AG04450 (cell line): ENCODE results near the gene SLC25A53. TPM values are rescaled to one million over a fixed set of nuclear protein-coding genes. Genes with fewer than 3 reads are reported as not detected.
"Not testable (repeated sequence)": the region's sequence is repeated elsewhere in the genome, so short reads cannot be mapped to it uniquely, and the experiment has no call there.

Experiments
- CTCF ChIA-PET: fragments of 300-600, 350-600 bp; formaldehyde crosslinking; extraction: SDS; loops from one replicate; lab custom pipeline; 2022; ENCODE audit warnings: antibody characterized with exemption, inconsistent platforms; lab: Charles Lee
- POLR2A ChIA-PET: fragments of 350-600 bp; formaldehyde crosslinking; extraction: SDS; loops from one replicate; lab custom pipeline; 2021; ENCODE audit warnings: antibody characterized with exemption, inconsistent platforms; lab: Yijun Ruan, JAX
- DNase-seq: peaks from one replicate; pipeline ENCODE4 v3.0.0-alpha.2; 2011; ENCODE audit warnings: low read depth, low spot score
- H3K27ac ChIP-seq: one replicate; pipeline ENCODE4 v1.5.1; 2012; ENCODE audit warnings: low read depth, low read length, control low read depth
- H3K27me3 ChIP-seq: one replicate; pipeline ENCODE4 v1.6.0; 2012; ENCODE audit warnings: low read length; ENCODE audit not compliant: control insufficient read depth, insufficient read depth
- H3K4me3 ChIP-seq: 2 replicates; pipeline ENCODE4 v1.5.1; 2011; ENCODE audit warnings: mild to moderate bottlenecking, low read depth, low read length, control low read depth
- H3K9me3 ChIP-seq: 2 replicates; pipeline ENCODE4 v1.5.1; 2012; ENCODE audit warnings: low read length; ENCODE audit not compliant: control insufficient read depth, insufficient read depth
- polyA plus RNA-seq: library from polyadenylated mRNA; depleted of rRNA; stranded (reverse); fragments of >200 nt; gene quantifications from 2 replicates; pipeline ENCODE4 v1.2.3, GENCODE V29; 2011
- TF ChIP-seq, protein P1 (sequence below): IDR thresholded peaks from 2 replicates; pipeline ENCODE4 v1.5.1; 2011; ENCODE audit warnings: low read depth, low read length, control low read depth, inconsistent platforms

Gene SLC25A53
- polyA plus RNA-seq, 1 experiment: 5.6 TPM

DNA sequence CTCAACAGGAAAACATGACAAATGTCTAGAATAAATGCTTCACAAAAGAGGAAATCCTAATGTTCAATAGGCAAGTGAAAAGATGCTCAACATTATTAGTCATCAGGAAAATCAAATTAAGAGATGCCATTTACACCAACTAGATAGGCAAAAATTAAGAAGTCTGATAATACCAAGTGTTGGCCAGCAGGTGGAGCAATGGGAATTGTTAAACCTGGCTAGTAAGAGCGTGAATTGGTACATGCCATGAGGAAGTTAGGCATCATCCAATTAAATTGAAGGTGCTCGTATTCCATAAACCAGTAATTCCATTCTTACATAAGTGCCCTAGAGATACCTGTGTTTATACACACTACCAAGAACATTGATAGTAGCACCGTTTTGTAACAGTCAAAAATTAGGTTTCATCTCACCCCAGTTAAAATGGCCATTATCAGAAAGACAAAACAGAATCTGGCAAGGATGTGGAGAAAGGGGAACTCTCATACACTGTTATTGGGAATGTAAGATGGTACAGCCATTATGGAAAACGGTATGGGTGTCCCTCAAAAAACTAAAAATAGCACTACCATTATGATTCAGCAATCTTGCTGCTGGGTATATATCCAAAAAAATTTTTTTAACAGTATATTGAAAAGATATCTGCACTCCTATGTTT lies 58.5 kb downstream of the SLC25A53 start:
- POLR2A ChIA-PET: no interaction called here
- CTCF ChIA-PET: interaction anchor here (1.3 to 2.8 kb wide), 3 partner anchors 15 to 39 kb away, joined by 5 to 35 read pairs (median 11); partner anchors contain the start of gene ZCCHC18
- Histone ChIP-seq H3K9me3 (no peaks in the 10 kb centered on the region), H3K27me3 (no peaks in the 10 kb centered on the region), H3K4me3 (no peak overlapping the region), H3K27ac (no peak overlapping the region)
- TF ChIP-seq, protein P1, sequence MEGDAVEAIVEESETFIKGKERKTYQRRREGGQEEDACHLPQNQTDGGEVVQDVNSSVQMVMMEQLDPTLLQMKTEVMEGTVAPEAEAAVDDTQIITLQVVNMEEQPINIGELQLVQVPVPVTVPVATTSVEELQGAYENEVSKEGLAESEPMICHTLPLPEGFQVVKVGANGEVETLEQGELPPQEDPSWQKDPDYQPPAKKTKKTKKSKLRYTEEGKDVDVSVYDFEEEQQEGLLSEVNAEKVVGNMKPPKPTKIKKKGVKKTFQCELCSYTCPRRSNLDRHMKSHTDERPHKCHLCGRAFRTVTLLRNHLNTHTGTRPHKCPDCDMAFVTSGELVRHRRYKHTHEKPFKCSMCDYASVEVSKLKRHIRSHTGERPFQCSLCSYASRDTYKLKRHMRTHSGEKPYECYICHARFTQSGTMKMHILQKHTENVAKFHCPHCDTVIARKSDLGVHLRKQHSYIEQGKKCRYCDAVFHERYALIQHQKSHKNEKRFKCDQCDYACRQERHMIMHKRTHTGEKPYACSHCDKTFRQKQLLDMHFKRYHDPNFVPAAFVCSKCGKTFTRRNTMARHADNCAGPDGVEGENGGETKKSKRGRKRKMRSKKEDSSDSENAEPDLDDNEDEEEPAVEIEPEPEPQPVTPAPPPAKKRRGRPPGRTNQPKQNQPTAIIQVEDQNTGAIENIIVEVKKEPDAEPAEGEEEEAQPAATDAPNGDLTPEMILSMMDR: peak; percentile 57
- DNase-seq: peak; percentile 45

DNA sequence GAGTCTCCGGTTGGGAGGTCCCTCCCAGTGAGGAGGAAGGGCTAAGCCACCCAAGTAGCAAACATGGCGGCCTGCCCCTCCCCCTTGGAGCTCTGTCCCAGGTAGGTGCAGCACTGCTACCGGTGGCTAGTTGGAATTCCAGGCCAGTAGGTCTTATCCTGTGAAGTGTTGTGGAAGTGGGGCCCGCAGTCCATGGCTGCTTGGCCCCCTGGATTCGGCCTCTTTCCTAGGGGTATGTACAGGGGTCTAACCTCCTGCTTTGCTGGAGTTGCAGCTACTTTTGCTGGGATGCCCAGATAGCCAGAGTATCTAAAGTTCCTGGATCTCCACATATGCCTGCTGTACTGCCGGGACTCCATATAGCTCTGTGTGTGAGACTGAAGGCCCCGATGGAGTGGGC lies 70.9 kb downstream of the SLC25A53 start:
- DNase-seq: no peak
- H3K4me3 ChIP-seq: no peak overlapping the region
- no peaks in the 10 kb centered on the region for H3K27me3 ChIP-seq
- no peak overlapping the region for H3K27ac ChIP-seq
- H3K9me3 ChIP-seq: no peaks in the 10 kb centered on the region
- ChIA-PET CTCF (no interaction called here), POLR2A (no interaction called here)
- TF ChIP-seq, protein P1: no peak

DNA sequence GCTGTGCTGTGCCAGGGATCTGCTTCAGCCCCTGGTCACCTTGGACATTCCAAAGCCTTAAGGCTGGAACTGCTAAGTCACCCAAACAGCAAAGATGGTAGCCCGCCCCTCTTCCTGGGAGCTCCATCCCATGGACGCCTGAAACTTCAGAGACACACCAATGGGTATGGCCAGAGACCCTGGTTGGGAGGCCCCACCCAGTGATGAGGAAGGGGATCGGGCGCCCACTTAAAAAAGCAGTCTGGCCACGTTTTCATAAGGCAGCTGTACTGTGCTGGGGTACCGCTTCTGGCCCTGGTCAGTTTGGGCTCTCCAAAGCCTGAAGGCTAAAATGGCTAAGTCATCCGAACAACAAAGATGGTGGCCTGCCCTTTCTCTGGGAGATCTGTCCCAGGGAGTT lies 71.3 kb downstream of the SLC25A53 start:
- Histone ChIP-seq H3K9me3 (no peaks in the 10 kb centered on the region), H3K4me3 (no peak overlapping the region), H3K27me3 (no peaks in the 10 kb centered on the region), H3K27ac (no peak overlapping the region)
- ChIA-PET CTCF (no interaction called here), POLR2A (no interaction called here)
- TF ChIP-seq, protein P1: no peak
- no peak for DNase-seq

DNA sequence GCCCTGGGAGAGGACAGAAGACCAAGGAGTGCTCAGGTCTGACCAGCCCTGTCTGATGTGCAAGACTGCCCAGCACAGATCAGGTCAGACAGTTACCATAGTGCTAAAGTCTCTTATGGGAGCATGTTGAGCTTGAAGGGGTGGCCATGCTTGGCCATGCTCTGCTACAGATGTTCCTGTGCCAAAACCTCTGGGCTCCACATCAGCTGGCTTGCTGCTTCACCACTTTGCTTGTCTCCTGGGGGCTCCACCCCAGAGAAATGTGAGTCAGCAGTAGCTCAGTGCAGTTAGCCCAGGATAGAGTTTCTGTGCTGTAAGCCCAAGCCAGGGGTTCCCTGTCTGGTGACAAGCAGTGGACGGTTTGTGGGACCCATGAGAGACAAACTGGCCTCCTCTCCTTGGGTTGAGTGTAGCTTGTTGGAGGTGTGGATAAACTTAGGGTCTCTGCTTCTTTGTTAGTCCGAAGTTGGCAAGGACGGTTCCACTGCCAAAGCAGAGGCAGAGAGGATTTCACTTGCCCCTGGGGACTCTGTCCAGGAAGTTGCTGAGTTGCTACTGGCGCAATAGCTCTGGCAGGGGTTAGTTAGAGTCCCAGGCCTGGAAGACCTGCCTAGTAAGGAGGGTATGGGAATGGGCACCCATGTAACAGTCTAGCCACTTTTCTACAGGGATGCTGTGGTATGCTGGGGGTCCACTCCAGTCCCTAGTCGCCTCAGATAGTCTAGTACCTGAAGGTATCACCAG lies 72.1 kb downstream of the SLC25A53 start:
- TF ChIP-seq, protein P1: no peak
- no peak overlapping the region for H3K27ac ChIP-seq
- POLR2A ChIA-PET: no interaction called here
- H3K27me3 ChIP-seq: no peaks in the 10 kb centered on the region
- DNase-seq: no peak
- no peak overlapping the region for H3K4me3 ChIP-seq
- H3K9me3 ChIP-seq: no peaks in the 10 kb centered on the region
- CTCF ChIA-PET: no interaction called here

DNA sequence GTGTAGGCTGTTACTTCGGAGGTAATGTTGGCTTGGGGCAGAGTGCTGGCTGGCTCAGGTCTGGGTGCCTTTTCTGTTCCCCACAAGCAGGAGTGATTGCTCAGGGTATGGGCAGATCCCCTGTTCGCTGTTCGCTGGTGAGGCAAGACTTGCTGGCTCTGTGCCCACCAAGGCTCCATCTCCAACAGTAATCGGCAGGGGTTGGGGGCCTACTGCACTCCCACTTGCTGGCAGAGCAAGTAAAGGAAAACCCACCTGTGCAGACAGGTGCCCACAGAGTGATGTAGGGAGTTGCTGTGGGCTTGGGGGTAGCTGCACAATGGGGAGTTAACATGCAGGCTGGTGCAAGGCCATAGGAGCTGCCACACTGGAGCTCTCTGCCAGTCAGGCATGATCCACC lies 72.7 kb downstream of the SLC25A53 start:
- H3K27me3 ChIP-seq: no peaks in the 10 kb centered on the region
- POLR2A ChIA-PET: no interaction called here
- no peak overlapping the region for H3K4me3 ChIP-seq
- no peaks in the 10 kb centered on the region for H3K9me3 ChIP-seq
- CTCF ChIA-PET: no interaction called here
- H3K27ac ChIP-seq: no peak overlapping the region
- TF ChIP-seq, protein P1: no peak
- DNase-seq: no peak

GRCh38 chrX:104077854-104078253 lies 79.0 kb downstream of the SLC25A53 start:
- CTCF ChIA-PET, POLR2A ChIA-PET, H3K27ac ChIP-seq, DNase-seq, H3K27me3 ChIP-seq, H3K4me3 ChIP-seq, H3K9me3 ChIP-seq: not testable (repeated sequence)

DNA sequence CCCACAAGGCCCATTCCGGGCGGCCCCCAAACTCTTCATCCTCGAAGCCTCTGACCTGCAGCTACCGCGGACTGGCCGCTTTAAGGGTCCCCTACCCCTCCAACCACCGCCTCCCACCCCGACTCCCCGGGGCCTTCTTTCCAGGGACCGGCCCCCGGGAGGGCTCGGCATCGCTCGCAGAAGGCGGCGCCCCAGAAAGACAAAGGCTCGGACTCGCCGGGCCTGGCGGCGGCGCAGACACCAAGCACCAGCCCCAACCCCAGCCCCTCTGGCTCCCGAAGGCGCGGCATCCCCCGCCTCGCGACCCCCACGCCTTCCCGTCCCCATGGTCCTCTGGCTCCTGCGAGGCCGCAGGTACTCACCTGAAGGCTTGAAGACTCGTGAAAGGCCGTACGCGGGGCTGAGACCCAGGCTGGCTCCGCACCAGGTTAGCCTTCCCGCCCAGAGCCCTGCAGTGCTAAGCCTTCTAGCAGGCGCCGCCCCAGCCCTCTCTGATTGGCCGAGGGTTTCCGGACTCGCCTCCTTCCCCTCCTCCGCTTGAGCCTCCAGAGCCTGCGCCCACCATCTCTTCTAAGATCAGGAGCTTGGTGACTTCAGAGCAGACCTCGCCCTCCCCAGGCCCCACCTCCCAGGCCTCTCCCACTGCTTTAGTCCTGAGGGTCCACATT lies 80.9 kb downstream of the SLC25A53 start, which contains the start of gene TMSB15C:
Gene TMSB15C, minus strand, starts transcription at position 459 of the 668 bp plus-strand sequence.
- POLR2A ChIA-PET, H3K4me3 ChIP-seq: not testable (repeated sequence)

More for the DNA sequence above, 80.9 kb downstream of the SLC25A53 start, which contains the start of gene TMSB15C:
- H3K27ac ChIP-seq, DNase-seq, H3K27me3 ChIP-seq, H3K9me3 ChIP-seq, CTCF ChIA-PET: not testable (repeated sequence)
